Testis (tissue), 2 donors: ENCODE results near the gene LRRFIP2.

ENCODE experiments used
- CTCF ChIP-seq, 3 experiments: fragments of 450-650 bp in 2 of 3; fragments of 200-600 bp in 1 of 3; sonication (generic) in 1 of 3; IDR thresholded peaks; one replicate each; pipeline ENCODE4 v1.5.1; 2016 to 2019; ENCODE audit warnings: antibody characterized with exemption in 3 of 3, mild to moderate bottlenecking in 2 of 3, moderate library complexity in 1 of 3
- POLR2A ChIP-seq: fragments of 450-650 bp; IDR thresholded peaks from one replicate; pipeline ENCODE4 v1.6.1; 2017; ENCODE audit warnings: antibody characterized with exemption, mild to moderate bottlenecking, moderate library complexity

GRCh38 chr3:37200141-37200540 is 25.8 kb upstream of the LRRFIP2 start:
- no peak for TF ChIP-seq CTCF (IDR thresholded peaks at IDR 0.05)
- TF ChIP-seq POLR2A = no peak
